ENCODE data around the gene CRACR2B.

The CRACR2B gene

GRCh38 chr11:847876-848275, 20.2 kb downstream of the CRACR2B start:
- Histone ChIP-seq H3K9ac (ENCODE audit: low read depth, low read length) (no peak overlapping the region), H3K4me3 (ENCODE audit: low read length) (no peak overlapping the region), H3K27ac (ENCODE audit: low read length) (no peak overlapping the region), H3K4me1 (ENCODE audit: insufficient read depth, low read length) (peaks cover 22% of the 10 kb centered on the region), H3K36me3 (ENCODE audit: insufficient read depth, low read depth, low read length) (no peaks in the 10 kb centered on the region), H3K9me3 (ENCODE audit: insufficient read depth, low read depth, low read length) (no peaks in the 10 kb centered on the region), H3K27me3 (ENCODE audit: insufficient read depth, low read length) (peaks cover 22% of the 10 kb centered on the region)

- H3K36me3 ChIP-seq (ENCODE audit: insufficient read depth, low read depth, low read length), result no peaks in the 10 kb centered on the region
- peaks cover 22% of the 10 kb centered on the region for H3K4me1 ChIP-seq (ENCODE audit: insufficient read depth, low read length)
- H3K27ac ChIP-seq (ENCODE audit: low read length), result no peak overlapping the region
- H3K9me3 ChIP-seq (ENCODE audit: insufficient read depth, low read depth, low read length), result no peaks in the 10 kb centered on the region
- H3K9ac ChIP-seq (ENCODE audit: low read depth, low read length), result no peak overlapping the region
- peaks cover 22% of the 10 kb centered on the region for H3K27me3 ChIP-seq (ENCODE audit: insufficient read depth, low read length)
- peak overlapping the region; percentile 64; the same call in 1 of the 2 replicates for H3K4me3 ChIP-seq (ENCODE audit: low read length)
Measured at GRCh38 chr11:848380-848931, 20.7 kb downstream of the CRACR2B start.

- H3K4me3 ChIP-seq (ENCODE audit: low read length), result peak overlapping the region; percentile 64; the same call in 1 of the 2 replicates
- no peak overlapping the region for H3K27ac ChIP-seq (ENCODE audit: low read length)
Measured at GRCh38 chr11:849104-849824, 21.5 kb downstream of the CRACR2B start.

GRCh38 chr11:849951-850774, 22.4 kb downstream of the CRACR2B start:
- H3K27me3 ChIP-seq (ENCODE audit: insufficient read depth, low read length), result peaks cover 22% of the 10 kb centered on the region

More at GRCh38 chr11:849104-849824, 21.5 kb downstream of the CRACR2B start:
- no peaks in the 10 kb centered on the region for H3K36me3 ChIP-seq (ENCODE audit: insufficient read depth, low read depth, low read length)
- peaks cover 22% of the 10 kb centered on the region for H3K4me1 ChIP-seq (ENCODE audit: insufficient read depth, low read length)
- no peaks in the 10 kb centered on the region for H3K9me3 ChIP-seq (ENCODE audit: insufficient read depth, low read depth, low read length)
- peaks cover 22% of the 10 kb centered on the region for H3K27me3 ChIP-seq (ENCODE audit: insufficient read depth, low read length)
- no peak overlapping the region for H3K9ac ChIP-seq (ENCODE audit: low read depth, low read length)

GRCh38 chr11:850775-851763, 23.4 kb downstream of the CRACR2B start:
- peaks cover 22% of the 10 kb centered on the region for H3K27me3 ChIP-seq (ENCODE audit: insufficient read depth, low read length)
- no peaks in the 10 kb centered on the region for H3K36me3 ChIP-seq (ENCODE audit: insufficient read depth, low read depth, low read length)
- H3K9ac ChIP-seq (ENCODE audit: low read depth, low read length), result peak overlapping the region; percentile 48; the same call in 1 of the 2 replicates
- H3K27ac ChIP-seq (ENCODE audit: low read length), result no peak overlapping the region
- no peaks in the 10 kb centered on the region for H3K9me3 ChIP-seq (ENCODE audit: insufficient read depth, low read depth, low read length)
- H3K4me3 ChIP-seq (ENCODE audit: low read length), result peak overlapping the region; percentile 71
- peaks cover 14% of the 10 kb centered on the region for H3K4me1 ChIP-seq (ENCODE audit: insufficient read depth, low read length)

More at GRCh38 chr11:849951-850774, 22.4 kb downstream of the CRACR2B start:
- Histone ChIP-seq H3K9me3 (ENCODE audit: insufficient read depth, low read depth, low read length) (no peaks in the 10 kb centered on the region), H3K4me3 (ENCODE audit: low read length) (peak overlapping the region; percentile 71), H3K27ac (ENCODE audit: low read length) (no peak overlapping the region), H3K36me3 (ENCODE audit: insufficient read depth, low read depth, low read length) (no peaks in the 10 kb centered on the region), H3K9ac (ENCODE audit: low read depth, low read length) (peak overlapping the region; percentile 58; the same call in 1 of the 2 replicates), H3K4me1 (ENCODE audit: insufficient read depth, low read length) (peaks cover 21% of the 10 kb centered on the region)

- Histone ChIP-seq H3K4me3 (ENCODE audit: low read length) (no peak overlapping the region), H3K36me3 (ENCODE audit: insufficient read depth, low read depth, low read length) (no peaks in the 10 kb centered on the region), H3K27me3 (ENCODE audit: insufficient read depth, low read length) (peaks cover 22% of the 10 kb centered on the region), H3K9ac (ENCODE audit: low read depth, low read length) (no peak overlapping the region), H3K9me3 (ENCODE audit: insufficient read depth, low read depth, low read length) (no peaks in the 10 kb centered on the region), H3K27ac (ENCODE audit: low read length) (no peak overlapping the region), H3K4me1 (ENCODE audit: insufficient read depth, low read length) (peaks cover 14% of the 10 kb centered on the region)
Measured at GRCh38 chr11:852762-853161, 25.0 kb downstream of the CRACR2B start.

GRCh38 chr11:853682-854448, 26.1 kb downstream of the CRACR2B start:
- Histone ChIP-seq H3K27me3 (ENCODE audit: insufficient read depth, low read length) (peaks cover 15% of the 10 kb centered on the region; the same call in 1 of the 2 replicates), H3K4me3 (ENCODE audit: low read length) (no peak overlapping the region), H3K27ac (ENCODE audit: low read length) (no peak overlapping the region), H3K36me3 (ENCODE audit: insufficient read depth, low read depth, low read length) (no peaks in the 10 kb centered on the region), H3K9me3 (ENCODE audit: insufficient read depth, low read depth, low read length) (no peaks in the 10 kb centered on the region), H3K9ac (ENCODE audit: low read depth, low read length) (no peak overlapping the region), H3K4me1 (ENCODE audit: insufficient read depth, low read length) (peaks cover 9% of the 10 kb centered on the region)

- no peaks in the 10 kb centered on the region for H3K36me3 ChIP-seq (ENCODE audit: insufficient read depth, low read depth, low read length)
- no peak overlapping the region for H3K4me3 ChIP-seq (ENCODE audit: low read length)
- no peak overlapping the region for H3K27ac ChIP-seq (ENCODE audit: low read length)
- no peaks in the 10 kb centered on the region for H3K9me3 ChIP-seq (ENCODE audit: insufficient read depth, low read depth, low read length)
- no peak overlapping the region; the same call in 1 of the 2 replicates for H3K9ac ChIP-seq (ENCODE audit: low read depth, low read length)
- peaks cover 13% of the 10 kb centered on the region; the same call in 1 of the 2 replicates for H3K27me3 ChIP-seq (ENCODE audit: insufficient read depth, low read length)
- H3K4me1 ChIP-seq (ENCODE audit: insufficient read depth, low read length), result peaks cover 8% of the 10 kb centered on the region
Measured at GRCh38 chr11:854601-855329, 27.0 kb downstream of the CRACR2B start.

- Histone ChIP-seq H3K27me3 (ENCODE audit: insufficient read depth, low read length) (peaks cover 10% of the 10 kb centered on the region; the same call in 1 of the 2 replicates), H3K36me3 (ENCODE audit: insufficient read depth, low read depth, low read length) (no peaks in the 10 kb centered on the region), H3K27ac (ENCODE audit: low read length) (no peak overlapping the region), H3K4me1 (ENCODE audit: insufficient read depth, low read length) (peaks cover 8% of the 10 kb centered on the region), H3K9me3 (ENCODE audit: insufficient read depth, low read depth, low read length) (no peaks in the 10 kb centered on the region), H3K4me3 (ENCODE audit: low read length) (no peak overlapping the region), H3K9ac (ENCODE audit: low read depth, low read length) (no peak overlapping the region)
Measured at GRCh38 chr11:855330-855674, 27.6 kb downstream of the CRACR2B start.

GRCh38 chr11:855796-856195, 28.1 kb downstream of the CRACR2B start:
- H3K27me3 ChIP-seq (ENCODE audit: insufficient read depth, low read length), result peaks cover 6% of the 10 kb centered on the region; the same call in 1 of the 2 replicates
- H3K9me3 ChIP-seq (ENCODE audit: insufficient read depth, low read depth, low read length), result no peaks in the 10 kb centered on the region
- peaks cover 7% of the 10 kb centered on the region for H3K4me1 ChIP-seq (ENCODE audit: insufficient read depth, low read length)
- H3K36me3 ChIP-seq (ENCODE audit: insufficient read depth, low read depth, low read length), result no peaks in the 10 kb centered on the region
- no peak overlapping the region for H3K9ac ChIP-seq (ENCODE audit: low read depth, low read length)
- no peak overlapping the region for H3K27ac ChIP-seq (ENCODE audit: low read length)
- no peak overlapping the region for H3K4me3 ChIP-seq (ENCODE audit: low read length)

Data from iPS-20b (cell line).